WTC11 (cell line): ENCODE data around the gene GXYLT2. TPM values are rescaled to one million over a fixed set of nuclear protein-coding genes. Genes with fewer than 3 reads are reported as not detected.

Experiments
- ATAC-seq: fragments of 200-7000 bp; cut with Tn5 transposase; 2 replicates; pipeline ENCODE4 v1.10.0; 2021; ENCODE audit warnings: mild to moderate bottlenecking, moderate library complexity
- CTCF ChIA-PET: fragments of 300-600 bp; sonication (Branson Sonifier 250); formaldehyde crosslinking; loops from one replicate; lab custom pipeline; 2021; ENCODE audit warnings: antibody characterized with exemption; lab: Charles Lee
- POLR2A ChIA-PET: fragments of 350-600 bp; sonication (Branson Sonifier 250); formaldehyde crosslinking; loops from one replicate; lab custom pipeline; 2021; ENCODE audit warnings: antibody characterized with exemption; lab: Charles Lee
- DNase-seq: peaks from one replicate; pipeline ENCODE4 v3.0.0; 2021; ENCODE audit warnings: low spot score
- H3K27ac Mint-ChIP-seq: 2 replicates; pipeline ENCODE4 v1.8.0; 2021; ENCODE audit warnings: mixed read lengths
- H3K27me3 Mint-ChIP-seq: 2 replicates; pipeline ENCODE4 v1.8.0; 2021; ENCODE audit warnings: low read depth, mild to moderate bottlenecking, moderate library complexity, mixed read lengths
- H3K36me3 Mint-ChIP-seq: 2 replicates; pipeline ENCODE4 v1.8.0; 2021; ENCODE audit warnings: mixed read lengths
- H3K4me1 Mint-ChIP-seq: 2 replicates; pipeline ENCODE4 v1.8.0; 2022; ENCODE audit warnings: mixed read lengths
- H3K4me3 Mint-ChIP-seq: 2 replicates; pipeline ENCODE4 v1.8.0; 2021; ENCODE audit warnings: mild to moderate bottlenecking, moderate library complexity, mixed read lengths
- H3K9me3 Mint-ChIP-seq: 2 replicates; pipeline ENCODE4 v1.8.0; 2021; ENCODE audit warnings: mixed read lengths
- ATF1 ChIP-seq: sonication (generic); formaldehyde crosslinking; IDR thresholded peaks from 2 replicates; pipeline ENCODE4 v1.8.1; 2023; ENCODE audit warnings: mild to moderate bottlenecking, moderate library complexity, missing genetic modification reagents
- CBFB ChIP-seq: sonication (generic); formaldehyde crosslinking; IDR thresholded peaks from 2 replicates; pipeline ENCODE4 v1.8.1; 2022; ENCODE audit warnings: mild to moderate bottlenecking, low read depth, missing genetic modification reagents
- CREB1 ChIP-seq: sonication (generic); formaldehyde crosslinking; IDR thresholded peaks from 2 replicates; pipeline ENCODE4 v1.8.0; 2023; ENCODE audit warnings: mild to moderate bottlenecking, missing genetic modification reagents
- ELF4 ChIP-seq: sonication (generic); formaldehyde crosslinking; IDR thresholded peaks from 2 replicates; pipeline ENCODE4 v1.8.1; 2022; ENCODE audit warnings: low read depth, mild to moderate bottlenecking, moderate library complexity, missing genetic modification reagents
- ESRRA ChIP-seq: sonication (generic); formaldehyde crosslinking; IDR thresholded peaks from 2 replicates; pipeline ENCODE4 v1.8.1; 2022; ENCODE audit warnings: mild to moderate bottlenecking, missing genetic modification reagents, borderline replicate concordance
- FOXK1 ChIP-seq: sonication (generic); formaldehyde crosslinking; IDR thresholded peaks from 2 replicates; pipeline ENCODE4 v1.8.0; 2022; ENCODE audit warnings: mild to moderate bottlenecking, moderate library complexity, missing genetic modification reagents
- GABPB1 ChIP-seq: sonication (generic); formaldehyde crosslinking; IDR thresholded peaks from 2 replicates; pipeline ENCODE4 v1.8.1; 2023; ENCODE audit warnings: mild to moderate bottlenecking, missing genetic modification reagents
- MYBL2 ChIP-seq: sonication (generic); formaldehyde crosslinking; IDR thresholded peaks from 2 replicates; pipeline ENCODE4 v1.8.1; 2023; ENCODE audit warnings: mild to moderate bottlenecking, moderate library complexity, missing genetic modification reagents
- NFATC4 ChIP-seq: fragments of 250-450 bp; sonication (Bioruptor Pico); IDR thresholded peaks from 2 replicates; pipeline ENCODE4 v1.9.0; 2021; ENCODE audit warnings: mild to moderate bottlenecking
- NR1H2 ChIP-seq: sonication (generic); formaldehyde crosslinking; IDR thresholded peaks from 2 replicates; pipeline ENCODE4 v1.9.0; 2021; ENCODE audit warnings: mild to moderate bottlenecking, moderate library complexity, missing genetic modification reagents
- RELA ChIP-seq: sonication (generic); formaldehyde crosslinking; IDR thresholded peaks from 2 replicates; pipeline ENCODE4 v1.8.1; 2022; ENCODE audit warnings: missing genetic modification reagents, mild to moderate bottlenecking, borderline replicate concordance
- SOX15 ChIP-seq: fragments of 250-450 bp; sonication (Bioruptor Pico); IDR thresholded peaks from 2 replicates; pipeline ENCODE4 v1.9.0; 2021; ENCODE audit warnings: mild to moderate bottlenecking
- TCF7 ChIP-seq: sonication (generic); formaldehyde crosslinking; IDR thresholded peaks from 2 replicates; pipeline ENCODE4 v1.8.0; 2022; ENCODE audit warnings: mild to moderate bottlenecking, low read depth, missing genetic modification reagents, moderate library complexity
- TP53 ChIP-seq: sonication (generic); formaldehyde crosslinking; IDR thresholded peaks from 2 replicates; pipeline ENCODE4 v1.8.1; 2023; ENCODE audit warnings: mild to moderate bottlenecking, missing genetic modification reagents
- ZNF263 ChIP-seq: sonication (generic); formaldehyde crosslinking; IDR thresholded peaks from 2 replicates; pipeline ENCODE4 v1.8.1; 2022; ENCODE audit warnings: low read depth, mild to moderate bottlenecking, moderate library complexity, missing genetic modification reagents
- ZNF317 ChIP-seq: sonication (generic); formaldehyde crosslinking; IDR thresholded peaks from 2 replicates; pipeline ENCODE4 v1.8.1; 2023; ENCODE audit warnings: low read depth, mild to moderate bottlenecking, moderate library complexity, missing genetic modification reagents, borderline replicate concordance
- ZNF416 ChIP-seq: fragments of 250-450 bp; sonication (Bioruptor Pico); IDR thresholded peaks from 2 replicates; pipeline ENCODE4 v1.9.0; 2021; ENCODE audit warnings: mild to moderate bottlenecking, inconsistent platforms
- ZNF423 ChIP-seq: fragments of 250-450 bp; sonication (Bioruptor Pico); IDR thresholded peaks from 2 replicates; pipeline ENCODE4 v2.1.2; 2022; ENCODE audit warnings: mild to moderate bottlenecking, moderate library complexity
- total RNA-seq: library from RNA; stranded (reverse); gene quantifications from 3 replicates; pipeline ENCODE4 v1.2.3, GENCODE V29; 2021
- TF ChIP-seq, protein P1 (sequence below): sonication (generic); formaldehyde crosslinking; IDR thresholded peaks from 2 replicates; pipeline ENCODE4 v1.8.1; 2023; ENCODE audit warnings: mild to moderate bottlenecking, missing genetic modification reagents
- TF ChIP-seq, protein P2 (sequence below): sonication (generic); formaldehyde crosslinking; IDR thresholded peaks from 2 replicates; pipeline ENCODE4 v1.8.0; 2022; ENCODE audit warnings: missing genetic modification reagents
- TF ChIP-seq, protein P3 (sequence below): sonication (generic); formaldehyde crosslinking; IDR thresholded peaks from 2 replicates; pipeline ENCODE4 v1.8.0; 2022; ENCODE audit warnings: mild to moderate bottlenecking, missing genetic modification reagents
- TF ChIP-seq, protein P4 (sequence below): sonication (generic); formaldehyde crosslinking; IDR thresholded peaks from 2 replicates; pipeline ENCODE4 v1.8.1; 2023; ENCODE audit warnings: mild to moderate bottlenecking, moderate library complexity, missing genetic modification reagents
- TF ChIP-seq, protein P5 (sequence below): sonication (generic); formaldehyde crosslinking; IDR thresholded peaks from 2 replicates; pipeline ENCODE4 v1.8.0; 2023; ENCODE audit warnings: missing genetic modification reagents
- TF ChIP-seq, protein P6 (sequence below): fragments of 200-600 bp; IDR thresholded peaks from 2 replicates; pipeline ENCODE4 v1.8.0; 2022; ENCODE audit warnings: antibody characterized with exemption

GXYLT2 gene
- total RNA-seq, 1 experiment from 2014 or later: 6.5 TPM

DNA sequence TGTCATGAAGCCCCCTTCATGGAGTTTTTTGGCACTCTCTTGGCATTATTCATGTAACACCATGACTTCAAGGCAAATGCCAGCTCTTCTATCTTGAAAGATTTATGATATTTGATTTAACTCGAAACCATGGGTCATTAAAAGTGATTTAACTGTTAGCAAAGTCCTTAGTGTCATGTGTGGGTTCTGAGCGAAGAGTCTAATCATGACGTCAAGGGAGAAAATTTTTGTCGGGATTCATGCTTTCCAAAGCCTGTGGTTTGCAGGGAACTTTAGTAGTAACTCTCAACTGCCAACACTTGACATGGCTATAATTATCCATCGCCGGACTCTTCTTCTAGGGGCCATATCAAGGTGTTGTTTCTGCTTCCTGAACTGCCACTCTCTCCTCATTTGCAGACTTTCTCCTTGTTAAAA, 11.5 kb downstream of the GXYLT2 start (continued):
- TF ChIP-seq, protein P1, sequence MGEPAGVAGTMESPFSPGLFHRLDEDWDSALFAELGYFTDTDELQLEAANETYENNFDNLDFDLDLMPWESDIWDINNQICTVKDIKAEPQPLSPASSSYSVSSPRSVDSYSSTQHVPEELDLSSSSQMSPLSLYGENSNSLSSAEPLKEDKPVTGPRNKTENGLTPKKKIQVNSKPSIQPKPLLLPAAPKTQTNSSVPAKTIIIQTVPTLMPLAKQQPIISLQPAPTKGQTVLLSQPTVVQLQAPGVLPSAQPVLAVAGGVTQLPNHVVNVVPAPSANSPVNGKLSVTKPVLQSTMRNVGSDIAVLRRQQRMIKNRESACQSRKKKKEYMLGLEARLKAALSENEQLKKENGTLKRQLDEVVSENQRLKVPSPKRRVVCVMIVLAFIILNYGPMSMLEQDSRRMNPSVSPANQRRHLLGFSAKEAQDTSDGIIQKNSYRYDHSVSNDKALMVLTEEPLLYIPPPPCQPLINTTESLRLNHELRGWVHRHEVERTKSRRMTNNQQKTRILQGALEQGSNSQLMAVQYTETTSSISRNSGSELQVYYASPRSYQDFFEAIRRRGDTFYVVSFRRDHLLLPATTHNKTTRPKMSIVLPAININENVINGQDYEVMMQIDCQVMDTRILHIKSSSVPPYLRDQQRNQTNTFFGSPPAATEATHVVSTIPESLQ (CRISPR knock-in tag): no peak
- TF ChIP-seq ESRRA (CRISPR knock-in tag): no peak
- no peak for TF ChIP-seq RELA (CRISPR knock-in tag)
- TF ChIP-seq, protein P2, sequence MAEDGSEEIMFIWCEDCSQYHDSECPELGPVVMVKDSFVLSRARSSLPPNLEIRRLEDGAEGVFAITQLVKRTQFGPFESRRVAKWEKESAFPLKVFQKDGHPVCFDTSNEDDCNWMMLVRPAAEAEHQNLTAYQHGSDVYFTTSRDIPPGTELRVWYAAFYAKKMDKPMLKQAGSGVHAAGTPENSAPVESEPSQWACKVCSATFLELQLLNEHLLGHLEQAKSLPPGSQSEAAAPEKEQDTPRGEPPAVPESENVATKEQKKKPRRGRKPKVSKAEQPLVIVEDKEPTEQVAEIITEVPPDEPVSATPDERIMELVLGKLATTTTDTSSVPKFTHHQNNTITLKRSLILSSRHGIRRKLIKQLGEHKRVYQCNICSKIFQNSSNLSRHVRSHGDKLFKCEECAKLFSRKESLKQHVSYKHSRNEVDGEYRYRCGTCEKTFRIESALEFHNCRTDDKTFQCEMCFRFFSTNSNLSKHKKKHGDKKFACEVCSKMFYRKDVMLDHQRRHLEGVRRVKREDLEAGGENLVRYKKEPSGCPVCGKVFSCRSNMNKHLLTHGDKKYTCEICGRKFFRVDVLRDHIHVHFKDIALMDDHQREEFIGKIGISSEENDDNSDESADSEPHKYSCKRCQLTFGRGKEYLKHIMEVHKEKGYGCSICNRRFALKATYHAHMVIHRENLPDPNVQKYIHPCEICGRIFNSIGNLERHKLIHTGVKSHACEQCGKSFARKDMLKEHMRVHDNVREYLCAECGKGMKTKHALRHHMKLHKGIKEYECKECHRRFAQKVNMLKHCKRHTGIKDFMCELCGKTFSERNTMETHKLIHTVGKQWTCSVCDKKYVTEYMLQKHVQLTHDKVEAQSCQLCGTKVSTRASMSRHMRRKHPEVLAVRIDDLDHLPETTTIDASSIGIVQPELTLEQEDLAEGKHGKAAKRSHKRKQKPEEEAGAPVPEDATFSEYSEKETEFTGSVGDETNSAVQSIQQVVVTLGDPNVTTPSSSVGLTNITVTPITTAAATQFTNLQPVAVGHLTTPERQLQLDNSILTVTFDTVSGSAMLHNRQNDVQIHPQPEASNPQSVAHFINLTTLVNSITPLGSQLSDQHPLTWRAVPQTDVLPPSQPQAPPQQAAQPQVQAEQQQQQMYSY (CRISPR knock-in tag): no peak
- no peak for TF ChIP-seq ATF1 (CRISPR knock-in tag)
- TF ChIP-seq, protein P3, sequence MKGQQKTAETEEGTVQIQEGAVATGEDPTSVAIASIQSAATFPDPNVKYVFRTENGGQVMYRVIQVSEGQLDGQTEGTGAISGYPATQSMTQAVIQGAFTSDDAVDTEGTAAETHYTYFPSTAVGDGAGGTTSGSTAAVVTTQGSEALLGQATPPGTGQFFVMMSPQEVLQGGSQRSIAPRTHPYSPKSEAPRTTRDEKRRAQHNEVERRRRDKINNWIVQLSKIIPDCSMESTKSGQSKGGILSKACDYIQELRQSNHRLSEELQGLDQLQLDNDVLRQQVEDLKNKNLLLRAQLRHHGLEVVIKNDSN (CRISPR knock-in tag): no peak
- TF ChIP-seq, protein P4, sequence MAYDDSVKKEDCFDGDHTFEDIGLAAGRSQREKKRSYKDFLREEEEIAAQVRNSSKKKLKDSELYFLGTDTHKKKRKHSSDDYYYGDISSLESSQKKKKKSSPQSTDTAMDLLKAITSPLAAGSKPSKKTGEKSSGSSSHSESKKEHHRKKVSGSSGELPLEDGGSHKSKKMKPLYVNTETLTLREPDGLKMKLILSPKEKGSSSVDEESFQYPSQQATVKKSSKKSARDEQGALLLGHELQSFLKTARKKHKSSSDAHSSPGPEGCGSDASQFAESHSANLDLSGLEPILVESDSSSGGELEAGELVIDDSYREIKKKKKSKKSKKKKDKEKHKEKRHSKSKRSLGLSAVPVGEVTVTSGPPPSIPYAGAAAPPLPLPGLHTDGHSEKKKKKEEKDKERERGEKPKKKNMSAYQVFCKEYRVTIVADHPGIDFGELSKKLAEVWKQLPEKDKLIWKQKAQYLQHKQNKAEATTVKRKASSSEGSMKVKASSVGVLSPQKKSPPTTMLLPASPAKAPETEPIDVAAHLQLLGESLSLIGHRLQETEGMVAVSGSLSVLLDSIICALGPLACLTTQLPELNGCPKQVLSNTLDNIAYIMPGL: no peak

DNA sequence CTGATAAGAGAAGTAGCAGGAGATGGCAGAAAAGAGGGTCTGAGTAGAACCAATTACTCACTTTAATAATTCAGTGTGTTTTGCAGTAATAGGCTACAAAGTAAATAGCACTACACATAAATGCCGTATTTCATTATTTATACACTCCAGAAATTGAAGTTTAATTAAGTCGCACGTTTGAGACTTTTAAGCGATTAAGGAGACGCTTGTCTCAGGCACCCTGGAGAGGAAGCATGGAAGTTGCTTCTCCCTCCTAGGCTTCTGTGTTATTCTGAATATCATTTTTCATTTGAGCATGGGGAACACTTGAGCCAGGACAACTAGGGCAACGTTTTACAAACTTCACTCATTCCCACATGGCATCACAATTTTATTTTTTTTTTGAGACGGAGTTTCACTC, 12.2 kb downstream of the GXYLT2 start:
- Mint-ChIP-seq H3K4me3 (no peak overlapping the region), H3K27ac (no peak overlapping the region), H3K36me3 (no peaks in the 10 kb centered on the region; the same call in 1 of the 2 replicates), H3K9me3 (peaks cover 4% of the 10 kb centered on the region), H3K4me1 (no peaks in the 10 kb centered on the region), H3K27me3 (no peaks in the 10 kb centered on the region)
- DNase-seq: no peak
- ATAC-seq: no peak
- ChIA-PET CTCF (interaction anchor here (1.2 to 1.5 kb wide), 2 partner anchors 8 to 9 kb away, joined by 3 to 5 read pairs; no protein-coding TSS in a partner anchor), POLR2A (no interaction called here)
- TF ChIP-seq NFATC4 (CRISPR knock-in tag) (no peak), ZNF263 (no peak)
- TF ChIP-seq, protein P5, sequence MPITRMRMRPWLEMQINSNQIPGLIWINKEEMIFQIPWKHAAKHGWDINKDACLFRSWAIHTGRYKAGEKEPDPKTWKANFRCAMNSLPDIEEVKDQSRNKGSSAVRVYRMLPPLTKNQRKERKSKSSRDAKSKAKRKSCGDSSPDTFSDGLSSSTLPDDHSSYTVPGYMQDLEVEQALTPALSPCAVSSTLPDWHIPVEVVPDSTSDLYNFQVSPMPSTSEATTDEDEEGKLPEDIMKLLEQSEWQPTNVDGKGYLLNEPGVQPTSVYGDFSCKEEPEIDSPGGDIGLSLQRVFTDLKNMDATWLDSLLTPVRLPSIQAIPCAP (CRISPR knock-in tag): no peak

DNA sequence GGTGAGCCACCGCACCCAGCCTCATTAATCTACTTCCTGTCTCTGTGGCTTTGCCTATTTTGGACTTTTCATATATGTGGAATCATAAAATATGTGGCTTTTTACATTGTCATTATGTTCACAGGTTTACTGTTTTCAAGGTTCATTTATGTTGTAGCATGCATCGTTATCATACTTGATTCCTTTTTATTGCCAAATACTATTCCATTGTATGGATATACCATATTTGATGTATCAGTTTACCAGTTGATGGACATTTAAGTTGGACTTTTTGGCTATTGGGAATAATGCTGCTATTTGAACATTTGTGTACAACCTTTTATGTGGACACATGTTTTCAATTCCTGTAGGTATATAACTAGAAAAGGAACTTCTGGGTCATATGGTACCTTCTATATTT, 14.0 kb downstream of the GXYLT2 start:
- no peak for ATAC-seq
- DNase-seq: no peak
- CTCF ChIA-PET: no interaction called here
- Mint-ChIP-seq H3K4me1 (no peaks in the 10 kb centered on the region), H3K9me3 (peaks cover 4% of the 10 kb centered on the region), H3K4me3 (no peak overlapping the region), H3K27me3 (no peaks in the 10 kb centered on the region), H3K27ac (no peak overlapping the region), H3K36me3 (no peaks in the 10 kb centered on the region; the same call in 1 of the 2 replicates)
- POLR2A ChIA-PET: interaction anchor here (0.7 kb wide), 1 partner anchor 42 kb away, joined by 3 read pairs; no protein-coding TSS in a partner anchor
- no peak for TF ChIP-seq CREB1 (CRISPR knock-in tag)
- no peak for TF ChIP-seq TCF7 (CRISPR knock-in tag)
- no peak for TF ChIP-seq SOX15 (CRISPR knock-in tag)
- no peak for TF ChIP-seq ZNF317
- no peak for TF ChIP-seq FOXK1 (CRISPR knock-in tag)
- TF ChIP-seq GABPB1: no peak
- no peak for TF ChIP-seq TP53 (CRISPR knock-in tag)
- no peak for TF ChIP-seq ZNF423 (CRISPR knock-in tag)
- TF ChIP-seq ZNF416 (CRISPR knock-in tag): no peak
- TF ChIP-seq CBFB (CRISPR knock-in tag): no peak
- TF ChIP-seq ELF4 (CRISPR knock-in tag): no peak
- no peak for TF ChIP-seq MYBL2 (CRISPR knock-in tag)
- TF ChIP-seq, protein P6, sequence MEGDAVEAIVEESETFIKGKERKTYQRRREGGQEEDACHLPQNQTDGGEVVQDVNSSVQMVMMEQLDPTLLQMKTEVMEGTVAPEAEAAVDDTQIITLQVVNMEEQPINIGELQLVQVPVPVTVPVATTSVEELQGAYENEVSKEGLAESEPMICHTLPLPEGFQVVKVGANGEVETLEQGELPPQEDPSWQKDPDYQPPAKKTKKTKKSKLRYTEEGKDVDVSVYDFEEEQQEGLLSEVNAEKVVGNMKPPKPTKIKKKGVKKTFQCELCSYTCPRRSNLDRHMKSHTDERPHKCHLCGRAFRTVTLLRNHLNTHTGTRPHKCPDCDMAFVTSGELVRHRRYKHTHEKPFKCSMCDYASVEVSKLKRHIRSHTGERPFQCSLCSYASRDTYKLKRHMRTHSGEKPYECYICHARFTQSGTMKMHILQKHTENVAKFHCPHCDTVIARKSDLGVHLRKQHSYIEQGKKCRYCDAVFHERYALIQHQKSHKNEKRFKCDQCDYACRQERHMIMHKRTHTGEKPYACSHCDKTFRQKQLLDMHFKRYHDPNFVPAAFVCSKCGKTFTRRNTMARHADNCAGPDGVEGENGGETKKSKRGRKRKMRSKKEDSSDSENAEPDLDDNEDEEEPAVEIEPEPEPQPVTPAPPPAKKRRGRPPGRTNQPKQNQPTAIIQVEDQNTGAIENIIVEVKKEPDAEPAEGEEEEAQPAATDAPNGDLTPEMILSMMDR: no peak
- TF ChIP-seq NR1H2 (CRISPR knock-in tag): no peak
